H1 (cell line): ENCODE measurements around the gene SAFB2. TPM values are rescaled to one million over a fixed set of nuclear protein-coding genes. Genes with fewer than 3 reads are reported as not detected.

Source experiments
- GTF2F1 ChIP-seq: IDR thresholded peaks from 2 replicates; pipeline ENCODE4 v1.6.1; 2012; ENCODE audit warnings: low read depth, low read length, improper control_type of control experiment, borderline replicate concordance
- KDM4A ChIP-seq: IDR thresholded peaks from one replicate; pipeline ENCODE4 v1.7.1; 2012; ENCODE audit warnings: low read depth, mild to moderate bottlenecking, moderate library complexity, low read length, inconsistent platforms; ENCODE audit not compliant: severe bottlenecking
- polyA plus RNA-seq, 7 experiments: library from polyadenylated mRNA; depleted of rRNA in 3 of 7; stranded (reverse) in 5 of 7; unstranded in 2 of 7; fragments of >200 nt in 5 of 7; fragments of 200-250 nt in 2 of 7; gene quantifications; 1 replicate in 5 of 7; 2 replicates in 1 of 7; 4 replicates in 1 of 7; pipeline versions ENCODE4 v1.2.1 to v1.2.3, GENCODE V29; 2011 to 2013; ENCODE audit warnings: missing spikeins in 2 of 7, mixed read lengths in 2 of 7
- total RNA-seq: library from RNA; stranded (reverse); fragmentation: NEBNext Ultra II Directional; extraction: Animal tissue kit (Norgen Biotek cat#: 25700); gene quantifications from 2 replicates; pipeline ENCODE4 v1.2.1, GENCODE V29; 2021

Gene SAFB2
- total and polyA plus RNA-seq, 2 of the 8 experiments (the other 6 are each of a cell fraction or from before 2014, with no cell fraction given): 14.8 to 63.8 TPM

GRCh38 chr19:5615756-5616327 is 6.7 kb downstream of the SAFB2 start (continued):
- TF ChIP-seq KDM4A: no peak
- TF ChIP-seq GTF2F1: no peak
